ENCODE results near the gene PPIL4.

The PPIL4 gene

DNA sequence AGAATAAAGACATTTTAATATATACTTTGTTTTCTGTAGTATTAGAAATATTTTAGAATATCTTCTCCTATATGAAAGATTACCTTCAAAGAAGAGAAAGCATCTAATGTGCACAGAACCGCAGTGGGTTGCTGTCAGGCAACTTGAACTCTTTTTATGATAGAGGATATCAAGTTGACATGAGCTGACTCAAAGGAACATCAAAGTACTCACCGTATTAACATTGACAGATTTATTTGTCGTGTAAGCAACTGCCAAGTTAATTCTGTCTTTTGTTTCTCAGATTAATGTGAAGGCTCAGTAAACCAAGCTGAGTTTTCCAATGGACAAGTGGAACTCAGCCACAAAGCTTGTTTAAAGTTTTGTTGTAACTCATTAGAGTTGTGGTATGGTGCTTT is 18.1 kb upstream of the PPIL4 start:
- no peak overlapping the region for H3K27ac ChIP-seq (ENCODE audit: low read length)
- no peaks in the 10 kb centered on the region for H3K4me1 ChIP-seq (ENCODE audit: control insufficient read depth, low read depth, low read length)
- H3K27me3 ChIP-seq (ENCODE audit: control insufficient read depth, insufficient read depth, low read length): peaks cover 8% of the 10 kb centered on the region
- no peak overlapping the region for H3K4me3 ChIP-seq (ENCODE audit: low read length)
- H3K36me3 ChIP-seq (ENCODE audit: control insufficient read depth, low read depth, low read length): peaks cover 3% of the 10 kb centered on the region
- H3K9me3 ChIP-seq (ENCODE audit: control insufficient read depth, low read depth, low read length): no peaks in the 10 kb centered on the region
- H3K9ac ChIP-seq (ENCODE audit: low read length): no peak overlapping the region

DNA sequence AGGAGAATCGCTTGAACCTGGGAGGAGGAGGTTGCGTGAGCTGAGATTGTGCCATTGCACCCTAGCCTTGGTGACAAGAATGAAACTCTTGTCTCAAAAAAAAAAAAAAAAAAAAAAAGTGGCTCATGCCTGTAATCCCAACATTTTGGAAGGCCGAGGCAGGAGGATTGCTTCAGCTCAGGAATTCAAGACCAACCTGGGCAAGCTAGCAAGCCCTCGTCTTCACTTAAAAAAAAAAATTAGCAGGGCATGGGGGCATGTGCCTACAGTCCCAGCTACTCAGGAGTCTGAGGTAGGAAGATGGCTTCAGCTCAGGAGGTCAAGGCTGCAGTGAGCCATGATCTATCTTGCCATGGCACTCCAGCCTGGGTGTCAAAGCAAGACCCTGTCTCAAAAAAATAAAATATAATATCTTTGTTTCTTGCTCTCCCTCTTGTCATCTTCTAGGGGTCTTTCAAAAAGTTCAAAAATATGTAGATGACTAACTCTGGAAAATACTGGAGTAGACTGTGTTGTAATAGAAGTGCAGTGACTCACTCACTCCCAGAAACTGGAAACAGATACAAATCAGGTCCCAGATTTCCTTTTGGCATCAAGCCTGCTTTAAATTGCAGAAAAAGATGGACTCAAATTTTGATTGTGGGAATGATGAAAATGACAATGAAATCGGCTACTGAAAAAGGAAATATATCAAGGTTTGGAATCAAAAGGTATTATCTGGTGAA is 17.5 kb upstream of the PPIL4 start:
- no peak overlapping the region for H3K9ac ChIP-seq (ENCODE audit: low read length)
- no peaks in the 10 kb centered on the region for H3K9me3 ChIP-seq (ENCODE audit: control insufficient read depth, low read depth, low read length)
- no peak overlapping the region for H3K4me3 ChIP-seq (ENCODE audit: low read length)
- no peaks in the 10 kb centered on the region for H3K4me1 ChIP-seq (ENCODE audit: control insufficient read depth, low read depth, low read length)
- peaks cover 3% of the 10 kb centered on the region for H3K36me3 ChIP-seq (ENCODE audit: control insufficient read depth, low read depth, low read length)
- H3K27me3 ChIP-seq (ENCODE audit: control insufficient read depth, insufficient read depth, low read length): peaks cover 8% of the 10 kb centered on the region
- no peak overlapping the region for H3K27ac ChIP-seq (ENCODE audit: low read length)

DNA sequence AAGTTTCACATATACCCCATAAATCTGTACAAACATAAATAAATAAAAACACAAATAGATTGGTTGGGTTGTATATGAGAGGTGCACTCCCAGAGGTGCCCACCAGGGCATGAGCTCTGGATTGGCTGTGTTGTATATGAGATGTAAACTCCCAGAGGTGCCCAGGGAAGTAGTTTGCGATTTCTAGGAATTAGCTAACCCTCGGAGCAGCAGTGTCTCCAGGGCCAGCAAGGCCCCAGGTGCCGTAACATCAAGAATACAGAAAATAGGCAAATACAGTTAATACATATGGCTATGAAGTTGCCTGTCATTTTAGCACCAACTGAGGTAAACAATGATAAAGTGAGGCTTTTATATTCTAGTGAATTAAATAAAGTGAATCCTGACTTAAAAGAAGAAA is 14.9 kb upstream of the PPIL4 start:
- Histone ChIP-seq H3K36me3 (ENCODE audit: control insufficient read depth, low read depth, low read length) (no peaks in the 10 kb centered on the region), H3K9ac (ENCODE audit: low read length) (no peak overlapping the region), H3K4me3 (ENCODE audit: low read length) (no peak overlapping the region), H3K27ac (ENCODE audit: low read length) (no peak overlapping the region), H3K9me3 (ENCODE audit: control insufficient read depth, low read depth, low read length) (no peaks in the 10 kb centered on the region), H3K27me3 (ENCODE audit: control insufficient read depth, insufficient read depth, low read length) (peaks cover 8% of the 10 kb centered on the region), H3K4me1 (ENCODE audit: control insufficient read depth, low read depth, low read length) (no peaks in the 10 kb centered on the region)

DNA sequence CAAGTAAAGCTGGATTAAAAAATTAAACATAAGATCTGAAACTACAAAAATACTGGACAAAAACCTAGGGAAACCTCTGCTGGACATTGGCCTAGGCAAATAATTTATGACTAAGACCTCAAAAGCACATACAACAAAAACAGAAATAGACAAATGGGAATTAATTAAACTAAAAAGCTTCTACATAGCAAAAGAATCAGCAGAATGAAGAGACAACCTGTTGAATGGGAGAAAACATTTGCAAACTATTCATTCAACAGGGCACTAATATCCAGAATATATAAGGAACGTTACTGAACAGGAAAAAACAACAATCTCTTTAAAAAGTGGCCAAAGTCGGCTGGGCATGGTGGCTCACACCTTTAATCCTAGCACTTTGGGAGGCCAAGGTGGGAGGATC is 13.5 kb upstream of the PPIL4 start:
- Histone ChIP-seq H3K4me3 (ENCODE audit: low read length) (no peak overlapping the region), H3K9ac (ENCODE audit: low read length) (no peak overlapping the region), H3K4me1 (ENCODE audit: control insufficient read depth, low read depth, low read length) (no peaks in the 10 kb centered on the region), H3K27me3 (ENCODE audit: control insufficient read depth, insufficient read depth, low read length) (peaks cover 6% of the 10 kb centered on the region), H3K27ac (ENCODE audit: low read length) (no peak overlapping the region), H3K36me3 (ENCODE audit: control insufficient read depth, low read depth, low read length) (no peaks in the 10 kb centered on the region), H3K9me3 (ENCODE audit: control insufficient read depth, low read depth, low read length) (no peaks in the 10 kb centered on the region)

DNA sequence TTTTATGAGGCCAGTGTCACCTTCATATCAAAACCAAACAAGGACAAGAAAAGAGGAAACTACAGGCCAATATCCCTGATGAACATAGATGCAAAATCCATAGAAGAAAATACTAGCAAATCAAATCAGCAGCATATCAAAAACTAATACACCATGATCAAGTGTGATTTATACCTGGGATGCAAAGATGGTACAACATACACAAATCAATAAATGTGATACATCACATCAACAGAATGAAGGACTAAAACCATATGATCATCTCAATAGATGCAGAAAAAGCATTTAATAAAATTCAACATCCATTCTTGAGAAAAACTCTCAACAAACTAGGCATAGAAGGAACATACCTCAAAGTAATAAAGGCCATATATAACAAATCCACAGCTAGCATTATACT is 12.2 kb upstream of the PPIL4 start:
- Histone ChIP-seq H3K4me3 (ENCODE audit: low read length) (no peak overlapping the region), H3K27ac (ENCODE audit: low read length) (no peak overlapping the region), H3K9me3 (ENCODE audit: control insufficient read depth, low read depth, low read length) (no peaks in the 10 kb centered on the region), H3K36me3 (ENCODE audit: control insufficient read depth, low read depth, low read length) (no peaks in the 10 kb centered on the region), H3K27me3 (ENCODE audit: control insufficient read depth, insufficient read depth, low read length) (no peaks in the 10 kb centered on the region), H3K9ac (ENCODE audit: low read length) (no peak overlapping the region), H3K4me1 (ENCODE audit: control insufficient read depth, low read depth, low read length) (no peaks in the 10 kb centered on the region)

DNA sequence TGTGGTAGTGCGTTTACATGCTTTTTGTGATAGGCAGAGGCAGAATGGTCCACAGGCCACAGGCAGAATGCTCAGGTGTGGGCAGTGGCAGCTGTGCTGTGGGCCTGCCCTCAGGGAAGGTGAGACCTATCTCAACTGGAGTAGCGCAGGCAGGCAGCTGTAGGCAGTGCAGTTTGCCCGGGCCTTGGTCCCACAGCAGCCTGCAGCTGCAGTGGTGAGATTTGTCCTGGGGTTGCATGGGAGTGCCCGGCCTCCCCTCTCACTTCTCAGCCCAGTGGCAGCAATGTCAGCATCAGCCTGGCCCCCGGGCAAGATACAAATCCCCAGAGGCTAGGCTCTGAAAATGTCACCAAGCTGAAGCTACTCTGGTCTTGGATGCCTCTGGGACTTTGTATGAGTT is 6.1 kb upstream of the PPIL4 start:
- no peak overlapping the region for H3K27ac ChIP-seq (ENCODE audit: low read length)
- H3K9me3 ChIP-seq (ENCODE audit: control insufficient read depth, low read depth, low read length): no peaks in the 10 kb centered on the region
- peaks cover 6% of the 10 kb centered on the region for H3K27me3 ChIP-seq (ENCODE audit: control insufficient read depth, insufficient read depth, low read length)
- no peak overlapping the region for H3K4me3 ChIP-seq (ENCODE audit: low read length)
- no peaks in the 10 kb centered on the region for H3K4me1 ChIP-seq (ENCODE audit: control insufficient read depth, low read depth, low read length)
- no peak overlapping the region for H3K9ac ChIP-seq (ENCODE audit: low read length)
- no peaks in the 10 kb centered on the region for H3K36me3 ChIP-seq (ENCODE audit: control insufficient read depth, low read depth, low read length)

DNA sequence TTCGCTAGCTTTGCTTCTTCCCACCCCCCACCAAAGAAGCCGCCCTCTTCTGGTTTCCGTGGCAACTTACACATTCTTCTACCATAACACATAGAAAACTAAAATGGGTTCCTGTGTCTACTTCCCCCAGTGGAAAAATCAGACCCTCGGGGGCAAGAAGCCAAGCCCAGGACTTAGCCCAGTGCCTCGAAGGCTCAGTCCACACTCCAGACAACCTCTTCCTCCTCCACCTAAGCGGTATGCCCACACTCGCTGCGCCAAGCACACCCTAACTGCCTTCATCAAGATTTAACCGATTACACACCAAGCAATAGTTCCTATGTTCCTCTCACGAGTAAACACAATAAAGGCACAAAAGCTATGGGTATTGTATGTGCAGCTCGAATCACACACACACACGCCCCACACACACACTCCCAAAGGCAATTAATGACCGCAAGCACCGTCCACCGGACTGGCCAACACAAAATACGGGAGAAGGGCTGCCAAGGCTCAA is 537 bp downstream of the PPIL4 start:
- H3K4me1 ChIP-seq (ENCODE audit: control insufficient read depth, low read depth, low read length): peaks cover 5% of the 10 kb centered on the region
- no peaks in the 10 kb centered on the region for H3K9me3 ChIP-seq (ENCODE audit: control insufficient read depth, low read depth, low read length)
- H3K27me3 ChIP-seq (ENCODE audit: control insufficient read depth, insufficient read depth, low read length): peaks cover 6% of the 10 kb centered on the region
- peak overlapping the region; percentile 10 for H3K27ac ChIP-seq (ENCODE audit: low read length)
- peak overlapping the region; percentile 78 for H3K9ac ChIP-seq (ENCODE audit: low read length)
- H3K36me3 ChIP-seq (ENCODE audit: control insufficient read depth, low read depth, low read length): peaks cover 5% of the 10 kb centered on the region
- H3K4me3 ChIP-seq (ENCODE audit: low read length): peak overlapping the region; percentile 70

DNA sequence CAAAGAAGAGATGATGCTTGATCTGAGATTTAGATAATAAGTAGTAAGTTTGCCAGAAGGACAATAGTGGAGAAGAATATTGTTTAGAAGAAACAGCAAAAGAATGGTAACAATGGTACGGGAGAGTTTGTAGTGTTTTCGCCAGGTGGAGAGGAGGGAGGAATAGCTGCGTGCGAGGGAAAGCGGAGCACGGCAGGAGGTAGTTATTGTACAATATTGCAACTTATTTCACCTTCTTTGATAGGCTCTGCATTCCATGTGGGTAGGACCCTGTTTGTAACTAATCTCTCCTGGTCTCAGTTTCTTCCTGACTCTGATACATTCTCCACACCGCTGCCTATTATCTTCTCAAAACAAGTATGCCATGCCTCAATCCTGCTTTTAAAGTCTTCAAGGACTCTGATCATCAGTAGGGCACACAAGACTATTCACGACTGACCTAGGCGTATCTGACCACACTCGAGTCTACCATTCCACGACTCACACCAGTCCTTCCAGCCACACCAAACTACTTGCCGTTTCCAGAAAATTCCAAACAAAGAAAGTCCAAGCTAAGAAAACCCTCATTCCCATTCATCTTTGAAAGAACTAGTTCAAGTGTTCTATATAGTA is 1.1 kb downstream of the PPIL4 start:
- peak overlapping the region; percentile 78 for H3K9ac ChIP-seq (ENCODE audit: low read length)
- peaks cover 6% of the 10 kb centered on the region for H3K27me3 ChIP-seq (ENCODE audit: control insufficient read depth, insufficient read depth, low read length)
- peaks cover 7% of the 10 kb centered on the region for H3K36me3 ChIP-seq (ENCODE audit: control insufficient read depth, low read depth, low read length)
- H3K4me3 ChIP-seq (ENCODE audit: low read length): peak overlapping the region; percentile 70
- H3K27ac ChIP-seq (ENCODE audit: low read length): peak overlapping the region; percentile 10
- H3K9me3 ChIP-seq (ENCODE audit: control insufficient read depth, low read depth, low read length): no peaks in the 10 kb centered on the region
- peaks cover 5% of the 10 kb centered on the region for H3K4me1 ChIP-seq (ENCODE audit: control insufficient read depth, low read depth, low read length)

DNA sequence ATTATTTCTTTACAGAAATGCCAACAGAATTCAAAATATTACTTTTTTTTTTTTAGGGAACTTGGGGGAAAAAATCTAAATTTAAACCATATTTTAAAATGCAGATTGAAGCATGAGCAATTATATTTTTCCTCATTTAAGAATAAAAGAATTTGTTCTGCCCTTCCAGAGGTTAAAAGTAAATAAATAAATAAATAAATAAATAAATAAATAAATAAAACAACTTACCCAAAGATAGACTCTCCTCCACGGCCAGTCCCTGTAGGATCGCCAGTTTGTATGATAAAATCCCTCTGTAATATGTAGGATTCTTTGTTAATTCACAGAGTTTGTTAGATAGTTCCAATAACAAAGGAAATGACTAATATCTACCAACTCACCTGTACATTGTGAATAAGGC is 4.7 kb downstream of the PPIL4 start:
- Histone ChIP-seq H3K4me3 (ENCODE audit: low read length) (no peak overlapping the region), H3K36me3 (ENCODE audit: control insufficient read depth, low read depth, low read length) (peaks cover 20% of the 10 kb centered on the region), H3K9me3 (ENCODE audit: control insufficient read depth, low read depth, low read length) (no peaks in the 10 kb centered on the region), H3K4me1 (ENCODE audit: control insufficient read depth, low read depth, low read length) (peaks cover 5% of the 10 kb centered on the region), H3K27ac (ENCODE audit: low read length) (no peak overlapping the region), H3K9ac (ENCODE audit: low read length) (no peak overlapping the region), H3K27me3 (ENCODE audit: control insufficient read depth, insufficient read depth, low read length) (no peaks in the 10 kb centered on the region)

DNA sequence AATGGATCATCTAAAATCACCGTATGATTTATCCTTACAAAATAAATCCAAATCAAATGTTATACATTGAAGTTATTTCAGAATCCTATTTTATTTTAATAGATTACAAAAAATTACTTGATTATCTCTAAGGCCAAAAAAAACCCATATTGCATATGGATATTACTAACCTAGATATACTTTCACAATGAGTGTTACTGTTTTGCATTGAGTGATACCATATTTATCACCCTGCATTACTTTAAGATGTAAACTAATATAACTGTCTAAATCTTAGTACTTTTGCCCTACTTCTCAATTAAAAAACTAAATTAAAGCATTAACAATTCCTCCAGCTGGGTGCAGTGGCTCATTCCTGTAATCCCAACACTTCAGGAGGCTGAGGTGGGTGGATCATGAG is 11.1 kb downstream of the PPIL4 start:
- no peak overlapping the region for H3K27ac ChIP-seq (ENCODE audit: low read length)
- H3K4me1 ChIP-seq (ENCODE audit: control insufficient read depth, low read depth, low read length): no peaks in the 10 kb centered on the region
- H3K36me3 ChIP-seq (ENCODE audit: control insufficient read depth, low read depth, low read length): peaks cover 54% of the 10 kb centered on the region
- H3K9me3 ChIP-seq (ENCODE audit: control insufficient read depth, low read depth, low read length): no peaks in the 10 kb centered on the region
- H3K4me3 ChIP-seq (ENCODE audit: low read length): no peak overlapping the region
- H3K9ac ChIP-seq (ENCODE audit: low read length): no peak overlapping the region
- H3K27me3 ChIP-seq (ENCODE audit: control insufficient read depth, insufficient read depth, low read length): no peaks in the 10 kb centered on the region

DNA sequence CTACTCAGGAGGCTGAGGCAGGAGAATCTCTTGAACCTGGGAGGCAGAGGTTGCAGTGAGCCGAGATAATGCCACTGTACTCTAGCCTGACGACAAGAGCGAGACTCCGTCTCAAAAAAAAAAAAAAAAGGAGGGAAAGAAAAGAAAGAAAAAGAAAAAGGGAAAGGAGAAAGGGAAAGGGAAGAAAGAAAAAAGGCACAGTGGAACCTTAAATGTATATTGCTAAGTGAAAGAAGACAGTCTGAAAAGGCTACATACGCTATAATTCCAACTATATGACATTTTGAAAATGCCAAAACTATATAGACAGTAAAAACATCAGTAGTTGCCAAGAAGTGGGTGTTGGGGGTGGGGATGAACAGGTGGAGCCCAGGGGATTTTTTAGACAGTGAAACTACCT is 16.2 kb downstream of the PPIL4 start:
- H3K27me3 ChIP-seq (ENCODE audit: control insufficient read depth, insufficient read depth, low read length): no peaks in the 10 kb centered on the region
- H3K36me3 ChIP-seq (ENCODE audit: control insufficient read depth, low read depth, low read length): peaks cover 59% of the 10 kb centered on the region
- no peak overlapping the region for H3K4me3 ChIP-seq (ENCODE audit: low read length)
- H3K9ac ChIP-seq (ENCODE audit: low read length): no peak overlapping the region
- no peaks in the 10 kb centered on the region for H3K9me3 ChIP-seq (ENCODE audit: control insufficient read depth, low read depth, low read length)
- no peak overlapping the region for H3K27ac ChIP-seq (ENCODE audit: low read length)
- H3K4me1 ChIP-seq (ENCODE audit: control insufficient read depth, low read depth, low read length): no peaks in the 10 kb centered on the region

DNA sequence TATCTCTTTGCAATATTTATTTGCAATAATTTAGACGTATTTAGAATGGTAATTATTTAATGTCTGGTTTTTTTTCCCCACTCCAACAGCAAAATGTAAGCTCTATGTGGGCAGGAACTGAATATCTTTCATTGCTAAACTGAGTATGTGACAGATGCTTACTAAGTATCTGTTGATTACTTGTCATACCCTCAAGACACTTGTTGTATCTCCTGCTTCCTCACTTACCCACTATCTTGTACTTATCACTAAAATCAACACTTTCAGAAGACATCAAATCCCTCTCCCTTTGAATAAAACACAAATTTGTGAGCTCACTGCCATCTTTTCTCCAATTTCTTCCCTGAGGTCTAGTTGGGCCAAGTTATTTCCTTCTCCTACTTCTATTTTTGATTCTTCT is 30.3 kb downstream of the PPIL4 start:
- Histone ChIP-seq H3K27ac (ENCODE audit: low read length) (no peak overlapping the region), H3K9me3 (ENCODE audit: control insufficient read depth, low read depth, low read length) (no peaks in the 10 kb centered on the region), H3K27me3 (ENCODE audit: control insufficient read depth, insufficient read depth, low read length) (no peaks in the 10 kb centered on the region), H3K4me3 (ENCODE audit: low read length) (no peak overlapping the region), H3K4me1 (ENCODE audit: control insufficient read depth, low read depth, low read length) (no peaks in the 10 kb centered on the region), H3K9ac (ENCODE audit: low read length) (no peak overlapping the region), H3K36me3 (ENCODE audit: control insufficient read depth, low read depth, low read length) (peaks cover 19% of the 10 kb centered on the region)
